SK-N-SH (cell line): ENCODE data around the gene FGFBP1. TPM values are rescaled to one million over a fixed set of nuclear protein-coding genes. Genes with fewer than 3 reads are reported as not detected.

Source experiments
- CTCF ChIA-PET: fragments of 300-600, 350-600 bp; formaldehyde crosslinking; extraction: SDS; loops from one replicate; lab custom pipeline; 2021; lab: Yijun Ruan, JAX
- POLR2A ChIA-PET: fragments of 350-600 bp; sonication (Branson Sonifier 250); formaldehyde crosslinking; extraction: SDS; loops from one replicate; lab custom pipeline; 2020; ENCODE audit warnings: antibody characterized with exemption, inconsistent platforms; lab: Yijun Ruan, JAX
- DNase-seq: peaks from one replicate; pipeline ENCODE4 v3.0.0; 2012
- H2AFZ ChIP-seq: fragments of 200-600 bp; sonication (generic); 2 replicates; pipeline ENCODE4 v1.8.1; 2016; ENCODE audit warnings: antibody characterized with exemption, mild to moderate bottlenecking, low read depth
- H3F3A ChIP-seq: fragments of 200-600 bp; sonication (generic); replicated peaks from 2 replicates; pipeline ENCODE3; 2016; ENCODE audit warnings: antibody characterized with exemption, mild to moderate bottlenecking; ENCODE audit not compliant: insufficient read depth
- H3K27ac ChIP-seq, 2 experiments: fragments of 200-500 bp in 1 of 2; fragments of 200-600 bp in 1 of 2; sonication (Bioruptor generic) in 1 of 2; sonication (generic), shearing (Covaris generic) in 1 of 2; 2 replicates each; pipeline versions ENCODE4 v1.5.1 to v1.6.1; 2014 to 2016; ENCODE audit warnings: low read depth in 2 of 2, inconsistent platforms in 1 of 2, low read length in 1 of 2, mild to moderate bottlenecking in 1 of 2, mixed read lengths in 1 of 2
- H3K27me3 ChIP-seq: fragments of 200-600 bp; sonication (generic), shearing (Covaris generic); 2 replicates; pipeline ENCODE4 v1.6.1; 2016; ENCODE audit warnings: mixed run types; ENCODE audit not compliant: insufficient read depth
- H3K36me3 ChIP-seq, 2 experiments: fragments of 200-500 bp in 1 of 2; fragments of 200-600 bp in 1 of 2; sonication (Bioruptor generic) in 1 of 2; sonication (generic) in 1 of 2; replicated peaks in 1 of 2; 2 replicates each; pipeline versions ENCODE3 to v1.5.1; 2014 to 2016; ENCODE audit warnings: low read length in 1 of 2, mild to moderate bottlenecking in 1 of 2; ENCODE audit not compliant: insufficient read depth in 2 of 2, control insufficient read depth in 1 of 2
- H3K4me1 ChIP-seq, 2 experiments: fragments of 200-500 bp in 1 of 2; fragments of 200-600 bp in 1 of 2; sonication (Bioruptor generic) in 1 of 2; sonication (generic), shearing (Covaris generic) in 1 of 2; 2 replicates each; pipeline versions ENCODE4 v1.5.1 to v1.6.1; 2014 to 2016; ENCODE audit warnings: low read depth in 1 of 2, low read length in 1 of 2, mixed run types in 1 of 2; ENCODE audit not compliant: insufficient read depth in 2 of 2, control insufficient read depth in 1 of 2
- H3K4me2 ChIP-seq: fragments of 200-600 bp; sonication (generic), shearing (Covaris generic); 2 replicates; pipeline ENCODE4 v1.6.1; 2017; ENCODE audit warnings: mixed run types
- H3K4me3 ChIP-seq, 2 experiments: fragments of 200-500 bp in 1 of 2; fragments of 200-600 bp in 1 of 2; sonication (Bioruptor generic) in 1 of 2; sonication (generic), shearing (Covaris generic) in 1 of 2; 2 replicates each; pipeline versions ENCODE4 v1.5.1 to v1.8.1; 2014 to 2016; ENCODE audit warnings: low read depth in 2 of 2, inconsistent platforms in 1 of 2, low read length in 1 of 2, mild to moderate bottlenecking in 1 of 2, mixed read lengths in 1 of 2, moderate library complexity in 1 of 2
- H3K79me2 ChIP-seq: fragments of 200-600 bp; sonication (generic); 2 replicates; pipeline ENCODE4 v1.8.1; 2017; ENCODE audit warnings: mild to moderate bottlenecking; ENCODE audit not compliant: insufficient read depth
- H3K9ac ChIP-seq: fragments of 200-600 bp; sonication (generic); 2 replicates; pipeline ENCODE4 v1.6.1; 2017; ENCODE audit warnings: mixed run types
- H3K9me2 ChIP-seq: fragments of 200-600 bp; sonication (generic); 2 replicates; pipeline ENCODE4 v1.6.1; 2017; ENCODE audit warnings: mixed run types
- H3K9me3 ChIP-seq: fragments of 200-600 bp; sonication (generic); 2 replicates; pipeline ENCODE4 v1.6.1; 2017; ENCODE audit warnings: mixed run types, mild to moderate bottlenecking, moderate library complexity
- H4K20me1 ChIP-seq: fragments of 200-600 bp; sonication (generic); 2 replicates; pipeline ENCODE4 v1.6.1; 2017; ENCODE audit warnings: mild to moderate bottlenecking, mixed run types; ENCODE audit not compliant: insufficient read depth
- CHD2 ChIP-seq: fragments of 150-350 bp; IDR thresholded peaks from 2 replicates; pipeline ENCODE4 v1.6.1; 2018; ENCODE audit warnings: low read length; ENCODE audit not compliant: partially characterized antibody
- CTCF ChIP-seq: fragments of 200-600 bp; sonication (generic); IDR thresholded peaks from 2 replicates; pipeline ENCODE4 v1.6.1; 2017; ENCODE audit warnings: antibody characterized with exemption, mild to moderate bottlenecking, moderate library complexity
- EZH2phosphoT487 ChIP-seq: fragments of 200-600 bp; sonication (generic); IDR thresholded peaks from 2 replicates; pipeline ENCODE4 v1.6.1; 2017; ENCODE audit warnings: low read depth, mixed run types, mild to moderate bottlenecking, antibody characterized with exemption, moderate library complexity, borderline replicate concordance
- FOSL2 ChIP-seq: IDR thresholded peaks from 2 replicates; pipeline ENCODE4 v1.4.0; 2012; ENCODE audit warnings: low read depth, mild to moderate bottlenecking, moderate library complexity, borderline replicate concordance
- FOXJ3 ChIP-seq: sonication (generic); formaldehyde crosslinking; IDR thresholded peaks from 2 replicates; pipeline ENCODE4 v1.5.1; 2020; ENCODE audit warnings: mild to moderate bottlenecking, missing genetic modification reagents
- FOXM1 ChIP-seq: IDR thresholded peaks from 2 replicates; pipeline ENCODE4 v1.4.0; 2012; ENCODE audit warnings: low read depth, mild to moderate bottlenecking
- GATA2 ChIP-seq: sonication (generic); formaldehyde crosslinking; IDR thresholded peaks from 2 replicates; pipeline ENCODE4 v1.5.0; 2020; ENCODE audit warnings: mild to moderate bottlenecking, missing genetic modification reagents
- IRF3 ChIP-seq: fragments of 150-350 bp; IDR thresholded peaks from 2 replicates; pipeline ENCODE4 v1.6.1; 2016; ENCODE audit warnings: mild to moderate bottlenecking, low read depth, low read length
- JUND ChIP-seq: IDR thresholded peaks from 2 replicates; pipeline ENCODE4 v1.4.0; 2012
- MEF2A ChIP-seq: IDR thresholded peaks from 2 replicates; pipeline ENCODE4 v1.4.0; 2012; ENCODE audit warnings: low read depth, borderline replicate concordance
- NFIC ChIP-seq: IDR thresholded peaks from 2 replicates; pipeline ENCODE4 v1.4.0; 2012; ENCODE audit warnings: borderline replicate concordance
- RAD21 ChIP-seq: IDR thresholded peaks from 2 replicates; pipeline ENCODE4 v1.6.1; 2012; ENCODE audit warnings: mild to moderate bottlenecking, low read length
- RFX5 ChIP-seq: IDR thresholded peaks from 2 replicates; pipeline ENCODE4 v1.6.1; 2012; ENCODE audit warnings: mild to moderate bottlenecking, improper control_type of control experiment, low read length
- TEAD4 ChIP-seq: IDR thresholded peaks from 2 replicates; pipeline ENCODE4 v1.4.0; 2012; ENCODE audit warnings: mild to moderate bottlenecking, borderline replicate concordance; ENCODE audit not compliant: insufficient read depth
- USF2 ChIP-seq: fragments of 150-350 bp; IDR thresholded peaks from 2 replicates; pipeline ENCODE4 v1.6.1; 2017; ENCODE audit warnings: antibody characterized with exemption, low read length, low read depth, borderline replicate concordance
- WGBS: methylation state at CpG from one replicate; pipeline ENCODE4 v1.1.6; 2017; ENCODE audit warnings: low lambda C conversion rate; 5-methylcytosine and 5-hydroxymethylcytosine counted together
- polyA plus RNA-seq, 3 experiments: library from polyadenylated mRNA; depleted of rRNA; stranded (reverse); fragments of >200 nt; gene quantifications; 2 replicates each; pipeline ENCODE4 v1.2.3, GENCODE V29; 2012

FGFBP1 gene
- polyA plus RNA-seq, 1 of the 3 experiments (the other 2 are of a cell fraction): 0.13 TPM

GRCh38 chr4:15928883-15929282 lies 9.7 kb downstream of the FGFBP1 start:
- Histone ChIP-seq H3K27me3 (no peaks in the 10 kb centered on the region), H3K36me3 (no peaks in the 10 kb centered on the region), H3K9me3 (no peaks in the 10 kb centered on the region), H3K4me2 (no peak overlapping the region), H3K9ac (no peak overlapping the region), H3F3A (no peaks in the 10 kb centered on the region), H3K4me1 (no peaks in the 10 kb centered on the region), H4K20me1 (no peaks in the 10 kb centered on the region), H3K27ac (no peak overlapping the region), H2AFZ (no peak overlapping the region), H3K79me2 (no peaks in the 10 kb centered on the region), H3K9me2 (no peaks in the 10 kb centered on the region), H3K4me3 (no peak overlapping the region)
- TF ChIP-seq USF2 (no peak), RFX5 (no peak), JUND (no peak), CTCF (no peak), NFIC (no peak), IRF3 (no peak), EZH2phosphoT487 (no peak)
- WGBS: 82% methylated on average over 5 of the region's 5 CpGs
- POLR2A ChIA-PET: no interaction called here
- DNase-seq: no peak
- CTCF ChIA-PET: interaction anchor here (1.3 to 2.6 kb wide), 4 partner anchors 27 to 123 kb away, joined by 3 to 9 read pairs (median 6); no protein-coding TSS in a partner anchor

GRCh38 chr4:15926486-15926885 lies 12.1 kb downstream of the FGFBP1 start:
- Histone ChIP-seq H2AFZ (no peak overlapping the region), H3K9ac (no peak overlapping the region), H3K79me2 (no peaks in the 10 kb centered on the region), H3K9me2 (no peaks in the 10 kb centered on the region), H3K4me1 (peaks cover under 1 to 6% of the 10 kb centered on the region in 2 experiments; a peak in 2 of 4 replicates), H3K4me2 (no peak overlapping the region), H3K4me3 (no peak overlapping the region), H4K20me1 (no peaks in the 10 kb centered on the region), H3K27me3 (no peaks in the 10 kb centered on the region), H3K9me3 (no peaks in the 10 kb centered on the region), H3K36me3 (no peaks in the 10 kb centered on the region), H3K27ac (no peak overlapping the region), H3F3A (no peaks in the 10 kb centered on the region)
- CTCF ChIA-PET: interaction anchor here (0.7 to 5.4 kb wide), 3 partner anchors 44 to 119 kb away, joined by 3 to 19 read pairs (median 4); no protein-coding TSS in a partner anchor
- 88% methylated on average over 7 of the region's 7 CpGs for WGBS
- TF ChIP-seq RFX5 (no peak), EZH2phosphoT487 (no peak), TEAD4 (no peak), FOSL2 (no peak), MEF2A (no peak), USF2 (no peak), FOXJ3 (CRISPR knock-in tag) (no peak), NFIC (no peak), GATA2 (no peak), CHD2 (no peak), RAD21 (no peak), JUND (no peak), FOXM1 (no peak)
- POLR2A ChIA-PET: no interaction called here
- DNase-seq: no peak
